Measurements from ENCODE around the gene SPINK13. TPM values are rescaled to one million over a fixed set of nuclear protein-coding genes. Genes with fewer than 3 reads are reported as not detected.
"Not testable (repeated sequence)": the region's sequence is repeated elsewhere in the genome, so short reads cannot be mapped to it uniquely, and the experiment has no call there.

Gene SPINK13
- total RNA-seq, 1 experiment from 2014 or later, result 2.8 TPM

- DNase-seq (ENCODE audit: extremely low read depth, low read depth), result no peak
These were observed 42.9 kb downstream of the SPINK13 start for GRCh38 chr5:148311484-148311883.

DNA sequence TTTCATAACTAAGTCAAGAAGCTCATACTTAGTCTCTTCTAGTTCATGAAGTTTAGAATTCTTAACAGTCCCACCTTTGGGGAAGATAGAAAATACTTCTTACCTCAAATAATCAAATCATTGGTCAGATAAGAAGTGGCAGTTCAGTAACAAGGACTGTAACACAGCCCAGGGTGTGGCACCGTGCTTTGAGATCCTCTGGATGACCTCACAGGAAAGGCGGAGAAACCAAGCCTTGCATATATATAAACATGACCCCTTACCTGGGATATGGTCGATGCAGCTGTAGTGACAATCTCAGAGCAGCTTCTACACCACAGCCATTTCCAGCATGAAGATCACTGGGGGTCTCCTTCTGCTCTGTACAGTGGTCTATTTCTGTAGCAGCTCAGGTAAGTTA, 43.6 kb downstream of the SPINK13 start, which contains the start of gene SPINK7:
TSS of gene SPINK7 (plus strand) at position 271 of the 400 bp plus-strand sequence. CDS start at position 332, 61 bp downstream.
- DNase-seq (ENCODE audit: extremely low read depth, low read depth), result no peak

- DNase-seq (ENCODE audit: extremely low read depth, low read depth), result no peak
These were observed 45.6 kb downstream of the SPINK13 start for GRCh38 chr5:148314187-148314586.

DNA sequence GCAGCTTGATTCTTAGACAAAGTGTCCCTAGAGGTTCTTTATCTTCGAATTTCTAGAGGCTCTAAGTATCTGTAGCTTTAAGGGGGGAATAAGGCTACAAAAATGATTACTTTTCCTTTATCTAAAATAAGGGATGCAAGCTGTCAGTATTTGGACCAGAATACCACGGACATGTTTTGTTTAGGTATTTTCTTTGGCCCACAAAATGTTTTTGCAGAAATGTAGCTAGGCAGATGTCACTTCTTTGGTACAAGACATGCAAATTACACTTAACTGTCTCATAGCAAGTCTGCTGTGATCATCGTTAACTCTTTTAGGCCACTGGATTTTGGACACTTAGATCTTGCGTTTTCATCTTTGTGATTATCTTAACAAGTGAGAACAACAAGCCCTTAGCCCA, 46.1 kb downstream of the SPINK13 start:
- no peak for DNase-seq (ENCODE audit: extremely low read depth, low read depth)

- not testable (repeated sequence) for DNase-seq (ENCODE audit: extremely low read depth, low read depth)
These were observed 51.7 kb downstream of the SPINK13 start for GRCh38 chr5:148320011-148320963.

DNA sequence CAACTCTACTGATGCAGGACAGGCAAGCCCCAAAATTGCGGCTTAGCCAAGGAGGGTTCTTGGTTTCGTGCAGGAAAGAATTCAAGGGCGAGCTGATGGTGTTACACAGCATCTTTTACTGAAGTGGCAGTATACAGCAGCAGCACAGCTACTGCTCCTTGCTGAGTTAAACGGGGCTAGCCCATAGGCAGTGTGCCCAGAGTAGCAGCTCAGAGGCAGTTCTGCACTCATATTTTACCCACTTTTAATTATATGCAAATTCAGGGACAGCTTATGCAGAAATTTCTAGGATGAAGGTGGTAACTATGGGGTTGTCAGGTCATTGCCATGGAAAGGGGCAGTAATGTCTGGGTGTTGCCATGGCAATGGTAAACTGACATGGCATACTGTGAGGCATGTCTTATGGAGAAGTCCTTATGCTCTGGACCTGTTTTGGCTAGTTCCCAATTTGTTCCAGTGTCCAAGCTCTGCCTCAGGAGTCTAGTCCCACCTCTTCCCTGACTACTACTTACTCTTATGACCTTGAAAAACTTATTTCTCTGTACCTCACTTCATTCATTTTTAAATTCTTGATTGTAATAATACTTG, 64.8 kb downstream of the SPINK13 start:
- DNase-seq (ENCODE audit: extremely low read depth, low read depth), result no peak

DNA sequence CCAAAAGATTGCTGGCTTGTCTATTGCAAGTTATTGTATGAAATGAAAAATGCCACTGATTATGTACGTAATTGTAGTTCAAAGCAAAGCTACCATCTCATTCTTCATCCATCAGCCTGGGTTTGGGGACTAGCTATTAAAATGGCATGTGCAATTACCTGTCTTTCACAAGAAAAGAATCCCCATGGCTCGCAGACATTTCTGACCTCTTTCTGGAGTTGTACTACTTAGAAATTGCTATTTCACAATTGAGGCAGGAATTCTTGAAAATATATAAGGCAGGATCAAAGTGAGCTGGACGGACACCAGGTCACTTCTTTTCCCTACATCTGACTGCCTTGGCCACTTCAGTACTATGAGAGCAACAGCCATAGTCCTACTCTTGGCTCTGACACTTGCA, 66.7 kb downstream of the SPINK13 start, which contains the start of gene SPINK9:
TSS of gene SPINK9 (plus strand) at position 301 of the 400 bp plus-strand sequence. CDS start at position 356, 55 bp downstream.
- DNase-seq (ENCODE audit: extremely low read depth, low read depth), result no peak

Small RNAs within 50 kb of the gene (small RNA-seq; reads per million reads assigned to genes)
- gene HMGN1P16, result 0 reads per million in 2 experiments

Other genes starting within 250 kb of the SPINK13 start
- gene SPINK5, start 204.8 kb upstream of the SPINK13 start, total RNA-seq (2014; rRNA removed; shearing (Covaris generic)), result not detected in 2 replicates
- gene SPINK14, start 100.2 kb upstream of the SPINK13 start, total RNA-seq (2014; rRNA removed; shearing (Covaris generic)), result not detected in 2 replicates
- 0.52 and 0.59 TPM in 2 replicates for gene SPINK6, start 65.8 kb upstream of the SPINK13 start, total RNA-seq (2014; rRNA removed; shearing (Covaris generic))
- 2.3 and 3.8 TPM in 2 replicates for gene MARCOL, start 30.3 kb upstream of the SPINK13 start, total RNA-seq (2014; rRNA removed; shearing (Covaris generic))
- gene SPINK7, start 43.6 kb downstream of the SPINK13 start, total RNA-seq (2014; rRNA removed; shearing (Covaris generic)), result not detected in 2 replicates
- gene SPINK9, start 66.8 kb downstream of the SPINK13 start, total RNA-seq (2014; rRNA removed; shearing (Covaris generic)), result not detected in 2 replicates
- 30.5 and 49.0 TPM in 2 replicates for gene FBXO38, start 115.2 kb downstream of the SPINK13 start, total RNA-seq (2014; rRNA removed; shearing (Covaris generic))